HCT116 (cell line): Measurements from ENCODE around the gene CENPP.

ENCODE experiments used
- ATF3 ChIP-seq: IDR thresholded peaks from 2 replicates; pipeline ENCODE4 v1.6.1; 2012
- CTCF ChIP-seq, 3 experiments: fragments of 200-600 bp in 1 of 3; sonication (generic) in 1 of 3; IDR thresholded peaks in 2 of 3; conservative IDR thresholded peaks in 1 of 3; 2 replicates each; pipeline ENCODE4 v1.5.1; 2012 to 2017; ENCODE audit warnings: low read depth in 2 of 3, low read length in 2 of 3, antibody characterized with exemption in 1 of 3, borderline replicate concordance in 1 of 3, control low read depth in 1 of 3, mild to moderate bottlenecking in 1 of 3, mixed read lengths in 1 of 3, mixed run types in 1 of 3, moderate library complexity in 1 of 3; ENCODE audit not compliant: insufficient read depth in 1 of 3
- EGR1 ChIP-seq: IDR thresholded peaks from 2 replicates; pipeline ENCODE4 v1.6.1; 2012; ENCODE audit warnings: low read depth
- POLR2A ChIP-seq: IDR thresholded peaks from 2 replicates; pipeline ENCODE4 v1.7.0; 2011; ENCODE audit warnings: borderline replicate concordance; ENCODE audit not compliant: insufficient read depth, insufficient read length; ENCODE audit errors: extremely low read depth
- POLR2AphosphoS5 ChIP-seq: IDR thresholded peaks from 2 replicates; pipeline ENCODE4 v1.6.1; 2011; ENCODE audit warnings: mild to moderate bottlenecking, low read depth, low read length, moderate library complexity
- RAD21 ChIP-seq: IDR thresholded peaks from 2 replicates; pipeline ENCODE4 v1.6.1; 2012; ENCODE audit warnings: low read depth, mild to moderate bottlenecking
- TCF7L2 ChIP-seq: IDR thresholded peaks from 2 replicates; pipeline ENCODE4 v1.7.0; 2011; ENCODE audit warnings: borderline replicate concordance, inconsistent platforms; ENCODE audit not compliant: insufficient read depth, insufficient read length; ENCODE audit errors: extremely low read depth
- YY1 ChIP-seq: IDR thresholded peaks from 2 replicates; pipeline ENCODE4 v1.6.1; 2011; ENCODE audit warnings: low read length, low read depth, moderate library complexity, mild to moderate bottlenecking; ENCODE audit not compliant: insufficient replicate concordance; ENCODE audit errors: extremely low read depth

GRCh38 chr9:92619601-92620300 is 294.0 kb downstream of the CENPP start:
- TF ChIP-seq POLR2AphosphoS5 (no peak), ATF3 (no peak), CTCF (IDR thresholded peaks at IDR 0.05 in 2 of 3, conservative IDR thresholded peaks at IDR 0.05 in 1 of 3; ENCODE audit: borderline replicate concordance in 1 of 3, insufficient read depth in 1 of 3, low read depth in 2 of 3, low read length in 2 of 3) (no peak), RAD21 (no peak), EGR1 (no peak), TCF7L2 (no peak), POLR2A (no peak), YY1 (no peak)
